Vagina (tissue), 2 donors: ENCODE results near the gene RGS3.

Source experiments
- CTCF ChIP-seq, 3 experiments: fragments of 450-650 bp in 2 of 3; fragments of 200-600 bp in 1 of 3; sonication (generic) in 1 of 3; IDR thresholded peaks; one replicate each; pipeline ENCODE4 v1.5.1; 2017 to 2019; ENCODE audit warnings: antibody characterized with exemption in 3 of 3, mild to moderate bottlenecking in 2 of 3, moderate library complexity in 2 of 3
- POLR2A ChIP-seq, 2 donors: fragments of 450-650 bp; IDR thresholded peaks; one replicate each; pipeline ENCODE4 v1.6.1; 2017; ENCODE audit warnings: antibody characterized with exemption in 2 of 2, mild to moderate bottlenecking in 2 of 2, moderate library complexity in 2 of 2
- POLR2AphosphoS5 ChIP-seq, 2 donors: sonication (generic); formaldehyde crosslinking; IDR thresholded peaks; one replicate each; pipeline ENCODE4 v1.9.0; 2017; ENCODE audit warnings: antibody characterized with exemption in 2 of 2, mild to moderate bottlenecking in 2 of 2, low read depth in 1 of 2; ENCODE audit not compliant: insufficient read depth in 1 of 2

GRCh38 chr9:113542741-113543140, 79.2 kb downstream of the RGS3 start:
- TF ChIP-seq CTCF (IDR thresholded peaks at IDR 0.05) (no peak), POLR2A (IDR thresholded peaks at IDR 0.05) (no peak), POLR2AphosphoS5 (IDR thresholded peaks at IDR 0.05; ENCODE audit: insufficient read depth in 1 of 2, low read depth in 1 of 2) (no peak)
